ENCODE data around the gene COL19A1.
"Not testable (repeated sequence)": the region's sequence is repeated elsewhere in the genome, so short reads cannot be mapped to it uniquely, and the experiment has no call there.

The COL19A1 gene

DNA sequence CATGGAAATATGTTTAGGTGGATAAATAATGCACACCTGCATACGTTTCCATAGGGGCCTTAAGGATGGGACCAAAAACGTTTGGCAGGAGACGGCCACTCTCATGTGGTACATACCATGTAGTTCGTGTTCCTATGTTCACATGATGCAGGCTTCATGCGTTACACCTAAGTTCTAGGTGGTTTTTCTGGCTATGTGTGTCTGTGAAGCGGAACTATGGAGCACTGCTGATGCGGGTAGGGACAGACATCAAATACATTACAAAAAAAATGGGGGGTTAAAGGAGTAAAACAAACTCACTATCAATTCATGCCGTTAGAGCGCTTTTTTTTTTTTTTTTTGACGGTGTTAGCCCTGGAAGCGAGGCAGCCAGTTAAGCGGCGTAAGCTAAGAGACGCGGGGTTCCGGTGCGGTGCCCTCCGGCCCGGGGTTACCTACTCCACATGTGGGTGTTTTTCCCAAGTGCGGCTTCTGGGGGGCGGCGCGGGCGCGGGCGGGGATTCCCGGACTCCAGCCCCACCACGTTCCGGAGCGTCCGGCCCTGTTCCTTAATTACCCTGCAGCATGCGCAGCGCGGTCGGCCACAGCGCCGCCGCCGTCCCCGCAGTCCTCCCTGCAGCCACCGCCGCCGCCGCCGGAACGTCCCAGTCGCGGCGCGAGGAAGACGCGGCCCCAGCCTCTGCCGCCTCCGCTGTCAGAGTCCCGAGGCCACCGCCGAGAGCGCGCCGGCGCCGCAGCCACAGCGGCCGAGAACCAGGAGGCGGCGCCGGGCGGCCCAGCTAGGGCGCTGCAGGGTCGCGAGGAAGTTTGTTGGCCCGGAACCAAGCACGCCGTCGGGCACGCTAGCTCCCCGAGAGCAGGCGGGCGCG is 648 bp downstream of the COL19A1 start:
- DNase-seq, result peak; percentile 51

DNA sequence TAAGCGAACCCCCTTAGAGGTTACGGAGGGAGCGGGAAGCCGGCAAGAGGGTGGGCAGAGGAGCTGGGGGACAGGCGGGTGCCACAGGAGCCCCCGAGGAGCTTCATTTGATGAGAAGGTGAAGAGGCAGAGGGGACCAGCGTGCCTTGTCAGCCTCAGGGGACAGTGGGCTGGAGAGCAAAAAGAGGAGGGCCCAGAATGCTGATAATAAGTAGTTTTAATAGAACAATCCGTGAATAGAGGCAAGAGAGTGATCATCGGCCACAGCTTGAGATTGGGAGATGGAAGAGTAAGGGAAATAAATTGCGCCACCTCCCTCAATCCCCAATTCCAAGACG is 1.3 kb downstream of the COL19A1 start:
- DNase-seq, result peak; percentile 3

DNA sequence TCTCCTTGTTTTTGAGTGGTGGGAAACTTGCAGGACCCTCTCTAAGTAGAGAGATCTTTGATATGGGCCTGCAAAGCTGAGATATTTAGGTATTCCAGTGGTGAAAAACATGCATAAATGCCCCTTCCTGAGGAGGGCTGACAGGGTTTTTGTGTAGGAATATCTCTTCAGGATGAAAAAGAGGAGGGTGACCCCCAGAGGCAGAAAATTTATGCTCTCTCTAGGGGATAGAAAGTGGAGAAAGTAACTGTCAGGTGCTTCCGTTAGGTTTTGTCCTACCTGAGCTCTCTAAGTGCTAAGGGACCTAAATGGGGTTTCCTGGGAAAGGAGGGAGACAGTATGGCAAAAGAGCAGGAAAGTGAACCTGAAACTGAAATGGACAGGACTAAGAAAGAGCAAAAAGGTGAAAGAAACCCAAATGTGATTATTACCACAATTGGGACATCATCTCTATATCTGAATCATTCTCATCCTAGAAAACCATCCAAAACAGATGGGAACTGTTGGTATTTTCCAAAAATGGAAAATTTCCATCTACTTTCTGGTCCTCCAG is 2.0 kb downstream of the COL19A1 start:
- DNase-seq, result no peak

DNA sequence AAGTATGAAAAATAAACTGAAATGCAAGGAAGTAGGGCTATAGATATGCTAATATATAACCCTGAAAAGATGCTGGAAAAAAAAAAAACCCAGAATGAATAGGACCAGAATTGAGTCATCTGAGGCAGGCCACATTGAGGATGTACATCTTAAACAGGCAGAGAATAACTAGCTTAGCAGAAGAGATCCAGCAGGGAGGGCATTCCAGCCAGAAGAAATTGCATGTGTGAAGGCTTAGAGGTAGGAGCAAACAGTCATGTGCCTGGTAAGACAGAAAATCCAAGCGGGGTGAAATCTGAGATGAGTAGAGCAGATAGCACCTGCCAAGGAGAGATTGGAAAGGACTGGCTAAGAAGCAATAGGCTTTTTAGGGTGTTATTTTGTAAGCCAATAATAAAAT is 2.6 kb downstream of the COL19A1 start:
- DNase-seq, result no peak

DNA sequence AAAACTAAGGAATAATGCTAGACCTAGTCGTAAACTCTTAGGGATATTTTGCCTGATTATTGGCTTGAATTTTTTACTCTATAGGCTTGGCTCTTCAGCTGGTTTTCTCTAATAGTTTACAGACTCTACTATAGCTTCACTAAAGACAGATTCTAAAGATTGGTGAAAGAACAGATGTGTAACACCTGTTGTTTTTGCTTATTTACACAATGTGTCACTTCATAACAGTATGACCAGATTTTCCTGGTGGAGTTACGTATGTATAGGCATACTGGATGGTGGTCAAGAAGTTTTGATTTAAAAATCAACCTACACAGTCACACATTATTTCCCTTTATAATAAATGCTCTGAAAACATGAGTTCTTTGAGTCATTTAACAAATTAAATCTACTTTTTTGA is 4.8 kb downstream of the COL19A1 start:
- no peak for DNase-seq

DNA sequence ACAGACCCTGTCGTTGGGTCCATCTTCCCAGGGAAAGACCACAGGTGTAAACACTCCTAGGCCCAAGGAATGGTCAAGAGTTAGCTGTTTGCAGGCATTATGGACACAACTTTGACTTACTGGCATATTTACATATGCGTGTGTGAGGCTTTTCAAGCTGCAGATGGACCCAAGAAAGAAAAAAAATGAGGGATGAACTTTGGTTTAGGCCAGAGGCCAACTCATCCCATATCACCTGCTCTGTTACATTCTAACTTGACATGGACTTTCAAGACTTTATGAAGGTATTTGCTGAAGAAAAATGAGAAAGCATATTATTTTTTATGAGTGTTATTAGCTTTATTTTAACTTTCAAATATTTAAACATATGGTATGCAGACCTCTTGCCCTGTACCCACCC is 6.9 kb downstream of the COL19A1 start:
- DNase-seq, result no peak

DNA sequence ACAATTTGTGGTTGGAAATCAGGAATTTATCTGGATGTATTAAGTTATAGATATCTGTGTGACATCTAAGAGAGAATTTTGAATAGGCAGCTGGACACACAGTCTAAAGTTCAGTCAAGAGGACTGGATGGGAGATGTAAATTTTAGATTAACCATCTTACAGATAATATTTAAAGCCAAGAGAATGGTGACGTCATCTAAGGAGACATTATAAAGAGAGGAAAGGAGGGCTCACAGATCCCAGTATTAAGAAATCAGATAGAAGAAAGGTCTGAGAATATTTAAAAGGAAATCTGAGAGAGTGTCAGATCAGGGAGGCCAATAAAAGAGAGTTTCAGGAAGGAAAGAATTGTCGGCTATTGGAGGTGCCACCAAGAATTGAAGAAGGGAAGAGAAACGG is 9.4 kb downstream of the COL19A1 start:
- no peak for DNase-seq

DNA sequence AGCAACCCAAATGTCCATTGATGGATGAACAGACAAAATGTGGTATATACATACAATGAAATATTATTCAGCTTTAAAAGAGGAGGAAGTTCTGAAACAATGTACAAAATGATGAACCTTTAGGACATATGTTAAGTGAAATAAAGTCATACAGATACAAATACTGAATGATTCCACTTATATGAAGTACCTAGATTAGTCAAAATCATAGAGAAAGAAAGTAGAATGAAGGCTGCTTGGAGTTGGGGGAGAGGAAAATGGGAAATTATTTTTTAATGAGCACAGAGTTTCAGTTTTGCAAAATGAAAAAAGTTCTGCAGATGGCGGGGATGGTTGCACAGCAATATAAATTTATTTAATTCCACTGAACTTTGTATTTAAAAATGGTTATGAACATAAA is 12.4 kb downstream of the COL19A1 start:
- DNase-seq, result no peak

DNA sequence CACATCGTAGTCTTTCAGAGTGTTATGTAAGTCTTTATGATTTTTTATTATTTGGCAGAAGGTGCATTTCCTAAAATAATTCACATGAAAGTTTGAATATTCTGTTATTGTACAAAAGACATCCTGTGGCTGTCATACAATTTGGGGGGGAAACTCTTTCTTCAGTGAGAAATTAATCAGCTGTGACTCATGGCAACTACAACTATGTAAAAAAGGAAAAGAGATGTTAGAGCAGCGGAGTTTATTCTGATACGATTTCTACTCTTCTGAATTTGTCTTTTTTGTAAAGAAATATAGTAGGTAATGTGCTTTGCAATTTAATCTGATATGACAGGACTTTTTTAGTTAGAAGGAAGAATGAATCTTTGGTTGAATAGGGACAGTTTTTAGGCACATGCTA is 14.2 kb downstream of the COL19A1 start:
- DNase-seq, result no peak

DNA sequence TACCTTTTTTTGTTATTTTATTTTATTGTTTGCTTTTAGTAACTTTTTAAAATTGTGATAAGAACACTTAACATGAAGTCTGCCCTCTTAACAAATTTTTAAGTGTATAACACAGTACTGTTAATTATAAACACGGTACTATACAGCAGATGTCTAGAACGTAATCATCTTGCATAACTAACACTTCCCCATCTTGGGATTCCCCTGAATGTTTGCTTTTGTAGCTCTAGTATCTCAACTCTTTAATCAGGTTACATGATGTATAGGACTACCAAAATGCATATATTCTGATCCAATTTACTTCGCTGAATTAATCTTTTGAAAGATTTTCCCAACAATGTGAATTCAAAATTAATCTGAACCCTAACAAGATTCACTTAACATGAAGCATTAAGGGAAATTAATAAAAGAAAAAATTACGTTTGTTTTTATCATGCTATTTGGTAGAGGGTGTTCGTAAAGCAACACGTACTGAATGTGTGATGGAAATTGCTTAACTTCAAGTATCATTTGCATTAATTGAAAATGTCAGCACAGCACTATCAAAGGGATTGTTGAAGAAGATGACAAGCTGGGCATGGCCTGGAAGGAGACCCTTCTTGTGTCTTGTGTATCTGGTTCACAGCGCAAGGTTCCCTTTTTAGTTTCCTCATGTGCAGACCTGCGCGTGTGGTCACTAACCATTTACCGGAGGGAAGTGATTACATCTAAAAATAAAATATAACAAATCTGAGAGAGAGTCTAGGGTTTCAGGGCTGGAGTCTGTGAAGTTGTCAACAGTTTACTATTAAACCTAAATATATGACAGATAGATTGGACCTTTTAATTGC is 15.2 kb downstream of the COL19A1 start:
- no peak for DNase-seq

DNA sequence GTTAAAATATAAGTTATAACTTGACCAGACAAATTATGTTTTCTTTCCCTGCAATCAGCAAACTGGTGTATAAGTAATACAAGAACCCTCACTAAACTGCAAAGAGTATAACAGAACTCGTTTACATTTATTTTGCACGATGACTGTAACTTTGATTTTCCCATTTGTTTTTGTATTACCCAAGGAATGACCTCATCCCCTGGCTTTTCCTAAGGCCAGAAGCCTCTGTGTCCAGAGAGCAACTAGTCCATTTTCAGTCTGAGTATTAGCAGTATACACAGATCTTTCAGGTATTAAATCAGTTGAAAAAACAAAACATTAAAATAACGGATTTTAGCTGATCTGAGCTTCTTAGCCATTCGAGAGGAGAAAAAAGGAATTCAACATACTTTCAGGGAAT is 17.2 kb downstream of the COL19A1 start:
- DNase-seq, result no peak

DNA sequence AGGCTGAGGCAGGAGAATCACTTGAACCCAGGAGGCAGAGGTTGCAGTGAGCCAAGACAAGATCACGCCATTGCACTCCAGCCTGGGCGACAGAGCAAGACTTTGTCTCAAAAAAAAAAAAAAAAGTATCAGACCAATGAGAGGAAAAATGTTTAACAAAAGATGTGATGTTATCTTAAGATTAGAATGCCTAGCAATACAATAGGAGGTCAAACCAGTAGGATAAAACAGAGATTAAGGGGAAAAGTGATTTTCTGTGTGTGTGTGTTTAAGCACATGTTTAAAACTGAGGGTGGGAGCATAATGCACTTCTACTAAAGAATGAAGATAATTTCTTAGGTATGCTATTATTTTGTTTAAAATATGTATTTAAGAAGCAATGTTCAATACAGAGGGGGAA is 17.9 kb downstream of the COL19A1 start:
- DNase-seq, result no peak

DNA sequence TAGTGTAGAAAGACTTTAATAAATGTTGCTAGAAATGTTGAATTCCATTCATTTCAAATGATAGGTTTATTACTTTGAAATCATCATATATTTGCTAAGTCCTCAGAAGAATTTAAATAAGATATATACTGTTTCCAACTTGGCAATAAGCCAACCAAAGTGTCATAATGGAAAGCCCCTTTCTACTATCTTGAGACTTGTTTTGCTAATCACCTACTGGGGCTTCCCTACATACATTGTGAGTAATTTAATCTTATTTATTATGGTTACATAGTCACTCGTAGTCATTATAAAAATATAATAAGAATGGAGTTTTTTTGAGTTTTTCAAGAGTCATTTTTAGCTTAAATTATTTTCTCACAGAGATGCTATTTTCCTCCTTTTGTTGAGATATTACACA is 20.7 kb downstream of the COL19A1 start:
- DNase-seq, result peak; percentile 8

DNA sequence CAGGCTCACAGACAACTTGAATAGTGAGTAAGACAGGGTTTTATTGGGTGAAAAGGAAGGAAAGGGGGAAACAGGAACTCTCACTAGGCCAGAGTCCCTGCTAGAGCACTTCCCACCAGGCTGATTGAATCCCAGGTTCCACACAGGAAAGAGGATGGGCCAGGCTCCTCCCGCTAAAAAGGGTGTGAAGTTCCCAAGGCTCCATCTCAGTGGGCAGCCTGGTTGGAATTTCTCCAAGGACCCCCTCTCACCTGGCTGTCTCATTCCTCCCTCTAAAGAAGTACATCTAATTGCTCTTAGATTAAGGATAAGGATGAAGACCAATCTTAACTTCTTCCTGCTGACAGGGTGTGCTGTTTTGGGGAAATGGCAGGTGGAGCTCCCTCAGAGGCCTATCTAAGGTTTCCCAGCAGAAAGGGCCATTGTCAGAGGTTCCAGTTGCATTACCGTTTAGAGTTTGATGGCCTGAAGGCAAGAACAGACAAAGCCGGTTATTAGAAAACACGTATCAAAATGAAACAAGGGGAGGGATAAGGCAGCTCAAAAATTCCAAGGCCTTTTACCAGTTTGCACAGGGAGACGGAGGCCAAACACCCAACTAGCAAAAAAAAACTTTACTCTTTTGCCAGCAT is 21.5 kb downstream of the COL19A1 start:
- DNase-seq, result no peak

DNA sequence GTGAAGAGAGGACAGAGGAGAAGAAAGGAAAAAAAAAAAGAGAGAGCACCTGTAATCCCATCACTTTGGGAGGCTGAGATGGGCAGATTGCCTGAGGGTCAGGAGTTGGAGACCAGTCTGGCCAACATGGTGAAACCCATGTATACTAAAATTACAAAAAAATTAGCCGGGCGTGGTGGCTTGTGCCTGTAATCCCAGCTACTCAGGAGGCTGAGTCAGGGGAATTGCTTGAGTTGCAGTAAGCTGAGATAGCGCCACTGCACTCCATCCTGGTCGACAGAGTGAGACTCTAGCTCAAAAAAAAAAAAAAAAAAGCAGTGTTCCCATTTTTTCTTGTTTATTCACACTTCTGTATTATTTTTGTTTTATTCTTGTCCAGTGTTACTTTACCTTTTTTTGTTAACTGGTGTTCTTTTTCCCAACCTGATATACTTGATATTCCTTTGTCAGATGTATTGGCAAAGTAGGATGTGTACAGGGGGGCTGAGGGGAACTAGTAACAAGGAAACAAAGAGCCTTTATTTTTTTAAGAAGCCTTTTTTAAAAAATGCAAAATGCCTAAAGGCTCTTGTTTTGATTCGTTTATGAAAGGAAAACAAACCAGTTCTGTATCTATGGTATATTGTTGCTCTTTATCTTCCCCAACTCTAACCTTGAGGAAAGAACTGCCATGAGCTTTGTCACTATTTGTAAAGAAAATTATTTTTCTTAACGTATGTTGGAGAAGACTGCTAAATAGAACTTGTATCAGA is 22.3 kb downstream of the COL19A1 start:
- no peak for DNase-seq

DNA sequence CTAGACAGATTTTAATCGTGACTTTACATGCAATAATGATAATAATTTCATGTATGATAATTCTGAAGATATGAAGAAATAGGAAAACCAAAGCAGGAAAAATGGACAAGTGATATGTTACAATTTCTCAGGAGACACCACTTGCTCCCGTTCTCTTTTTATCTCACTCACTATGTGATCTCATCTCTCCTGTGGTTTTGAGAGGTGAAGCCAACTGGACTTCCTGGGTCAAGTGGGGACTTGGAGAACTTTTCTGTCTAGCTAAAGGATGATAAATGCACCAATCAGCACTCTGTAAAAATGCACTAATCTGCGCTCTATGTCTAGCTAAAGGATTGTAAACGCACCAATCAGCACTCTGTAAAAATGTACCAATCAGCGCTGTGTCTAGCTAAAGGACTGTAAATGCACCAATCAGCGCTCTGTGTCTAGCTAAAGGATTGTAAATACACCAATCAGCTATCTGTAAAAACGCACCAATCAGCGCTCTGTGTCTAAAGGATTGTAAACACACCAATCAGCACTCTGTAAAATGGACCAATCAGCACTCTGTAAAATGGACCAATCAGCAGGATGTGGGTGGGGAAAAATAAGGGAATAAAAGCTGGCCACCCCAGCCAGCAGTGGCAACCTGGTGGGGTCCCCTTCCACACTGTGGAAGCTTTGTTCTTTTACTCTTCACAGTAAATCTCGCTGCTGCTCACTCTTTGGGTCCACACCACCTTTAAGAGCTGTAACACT is 23.0 kb downstream of the COL19A1 start:
- not testable (repeated sequence) for DNase-seq

DNA sequence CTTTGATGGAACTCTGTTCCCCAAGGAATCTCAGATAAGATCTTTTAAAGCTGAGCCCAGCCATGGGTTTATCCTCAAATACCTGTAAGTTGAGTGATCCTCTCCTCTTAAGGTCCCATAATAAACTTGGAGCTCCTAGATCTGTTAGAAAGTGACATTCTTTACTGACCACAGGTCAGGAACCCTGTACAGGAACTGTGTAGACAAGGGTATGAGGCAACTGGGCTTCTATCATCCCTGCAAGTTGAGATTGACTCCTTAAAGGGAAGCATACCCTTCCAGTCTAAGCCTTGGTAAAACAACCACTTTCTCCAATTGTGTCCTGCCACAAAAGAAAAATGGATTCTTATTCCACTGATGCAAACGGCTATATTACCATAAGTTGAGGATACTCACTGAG is 26.2 kb downstream of the COL19A1 start:
- DNase-seq, result not testable (repeated sequence)

DNA sequence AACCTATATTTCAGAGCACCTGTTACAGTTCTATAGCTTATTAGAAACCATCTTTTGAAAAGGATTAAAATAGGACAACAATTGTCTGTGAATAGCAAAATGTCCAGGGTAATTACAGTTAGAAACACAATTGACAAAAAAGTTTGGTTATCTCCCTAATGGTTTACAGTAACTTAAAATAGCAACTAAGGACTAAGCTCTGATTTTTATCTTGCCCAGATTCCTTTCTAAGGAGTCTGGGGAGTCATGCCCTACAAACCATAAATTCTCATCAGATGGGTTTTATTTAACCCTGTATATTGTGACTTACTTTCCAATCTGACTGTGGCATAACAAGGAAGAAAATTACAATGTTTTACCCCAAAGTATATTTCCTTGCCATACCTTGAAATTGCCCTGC is 26.9 kb downstream of the COL19A1 start:
- DNase-seq, result not testable (repeated sequence)

DNA sequence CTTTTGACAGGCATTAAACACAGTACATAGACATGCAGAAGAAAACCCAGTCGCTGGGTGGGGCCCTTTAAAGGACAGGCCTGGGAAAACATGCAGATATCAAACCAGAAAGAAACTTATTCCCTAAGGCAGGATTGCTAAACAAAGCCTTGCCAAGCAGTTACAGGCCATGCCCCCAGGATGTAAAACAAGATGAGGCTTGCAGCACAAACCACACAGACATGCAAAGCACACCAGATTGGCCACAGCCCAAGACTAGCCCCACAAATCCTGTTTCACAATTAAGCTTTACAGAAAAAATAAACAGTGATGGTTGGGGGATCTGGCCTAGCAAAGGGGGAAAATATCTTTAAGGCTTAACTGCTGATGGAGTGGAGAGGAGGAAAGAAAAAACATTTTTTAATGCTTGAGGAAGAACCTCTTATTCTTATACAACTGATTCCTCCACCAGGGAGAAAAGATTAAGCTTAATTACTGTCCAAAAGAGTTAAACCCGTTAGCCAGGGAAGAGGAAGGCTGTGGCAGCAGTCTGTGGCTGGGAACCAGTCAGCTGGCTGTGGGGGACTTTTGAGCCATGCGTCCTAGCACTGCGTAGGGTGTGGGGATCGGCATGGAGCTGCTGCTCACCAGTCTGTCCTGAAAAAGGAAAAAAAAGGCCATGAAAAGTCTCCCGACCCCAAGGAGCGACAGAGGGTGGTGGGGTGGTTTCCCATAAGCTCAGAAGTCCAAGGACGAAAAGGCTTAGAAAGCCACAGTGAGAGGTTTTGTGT is 28.4 kb downstream of the COL19A1 start:
- DNase-seq, result peak; percentile 65

DNA sequence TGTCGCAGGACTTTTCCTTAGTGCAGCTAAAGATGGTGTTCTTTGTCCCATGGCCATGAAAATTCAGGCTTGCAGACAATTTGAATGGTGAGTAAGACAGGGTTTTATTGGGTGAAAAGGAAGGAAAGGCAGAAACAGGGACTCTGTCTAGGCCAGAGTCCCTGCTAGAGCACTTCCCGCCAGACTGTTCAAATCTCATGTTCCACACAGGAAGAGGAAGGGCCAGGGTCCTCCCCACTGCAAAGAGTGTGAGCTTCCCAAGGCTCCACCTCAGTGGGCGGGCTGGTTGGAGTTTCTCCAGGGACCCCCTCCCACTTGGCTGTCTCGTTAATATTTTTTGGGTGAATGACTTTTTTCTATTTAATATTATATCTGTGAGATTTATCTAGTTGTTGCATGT is 29.0 kb downstream of the COL19A1 start:
- DNase-seq, result no peak

DNA sequence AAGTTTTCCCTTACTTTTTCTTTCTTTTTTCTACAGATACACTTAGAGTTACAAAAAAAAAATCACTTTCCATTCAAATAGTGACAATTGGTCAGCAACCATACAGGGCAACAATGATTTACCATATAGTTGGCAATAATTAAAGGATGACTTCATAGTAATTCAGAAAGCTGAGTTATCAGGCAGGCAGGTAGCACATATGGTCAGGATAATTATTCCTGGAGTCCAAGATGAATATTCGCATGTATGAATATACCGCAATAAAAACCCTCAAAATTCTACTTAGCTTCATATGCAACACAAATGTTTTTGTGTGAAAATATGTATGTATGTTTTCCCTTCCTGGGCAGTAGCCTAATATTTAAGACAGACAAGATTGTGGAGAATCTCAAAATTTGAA is 34.5 kb downstream of the COL19A1 start:
- no peak for DNase-seq

Data from fibroblast of skin of right biceps (primary cell).